Pancreas (tissue), 10 donors: ENCODE results near the gene MUC15. TPM values are rescaled to one million over a fixed set of nuclear protein-coding genes. Genes with fewer than 3 reads are reported as not detected.

ENCODE experiments used
- ATAC-seq, 4 donors: fragments of 200-7000 bp; cut with Tn5 transposase; one replicate each; pipeline versions ENCODE4 v1.8.0 to v1.9.1; 2020; ENCODE audit warnings: mild to moderate bottlenecking in 4 of 4, moderate library complexity in 4 of 4
- DNase-seq, 6 donors: peaks; one replicate each; pipeline ENCODE4 v3.0.0-alpha.2; 2020
- FAIRE-seq: peaks from 2 replicates; lab custom pipeline; 2012; peaks lifted over from hg19 to GRCh38; lab: Jason Lieb, UNC
- H3K27ac ChIP-seq, 4 donors: fragments of 200-600 bp; sonication (generic); 1 replicate in 3 of 4; 2 replicates in 1 of 4; pipeline versions ENCODE4 v1.5.0 to v1.8.0; 2020
- H3K27me3 ChIP-seq, 4 donors: fragments of 200-600 bp; one replicate each; pipeline ENCODE4 v1.8.0; 2021
- H3K36me3 ChIP-seq, 3 donors: fragments of 200-600 bp; sonication (generic) in 1 of 3; one replicate each; pipeline versions ENCODE4 v1.5.0 to v1.8.0; 2020 to 2021
- H3K4me1 ChIP-seq, 3 donors: fragments of 200-600 bp; one replicate each; pipeline ENCODE4 v1.8.0; 2021
- H3K4me3 ChIP-seq, 4 donors: fragments of 200-600 bp; sonication (generic) in 2 of 4; one replicate each; pipeline versions ENCODE4 v1.5.0 to v1.8.0; 2020 to 2021
- H3K9me3 ChIP-seq, 4 donors: fragments of 200-600 bp; one replicate each; pipeline ENCODE4 v1.8.0; 2021
- CTCF ChIP-seq, 4 donors: fragments of 200-600 bp; sonication (generic) in 3 of 4; IDR thresholded peaks; one replicate each; pipeline versions ENCODE4 v1.5.0 to v1.8.0; 2021; ENCODE audit warnings: antibody characterized with exemption in 4 of 4
- WGBS, 2 donors: extraction: QIAGEN DNeasy Blood & Tissue Kit; methylation state at CpG; one replicate each; pipeline ENCODE4 v1.1.7; 2013; 5-methylcytosine and 5-hydroxymethylcytosine counted together
- intact Hi-C, 3 donors: fragments of 100-400 bp; cut with DNase I; formaldehyde crosslinking; loops; one replicate each; pipeline versions ENCODE4 v1.11.1 to v1.14.2; 2022
- polyA plus RNA-seq, 2 donors: library from polyadenylated mRNA; stranded (reverse); fragments of 200-250 nt; gene quantifications; one replicate each; pipeline ENCODE4 v1.2.3, GENCODE V29; 2013
- total RNA-seq, 6 donors: library from RNA; stranded (reverse); fragmentation: NEBNext Ultra II Directional in 4 of 6; extraction: Animal tissue kit (Norgen Biotek cat#: 25700) in 4 of 6; gene quantifications; one replicate each; pipeline versions ENCODE4 v1.2.1 to v1.2.4, GENCODE V29; 2021 to 2023
- donor health status: healthy with polysubstance abuse.
- donor health status: DM: no; HTN: no; CAD: no; lungs with moderate emphysema.
- donor health status: DM: no; HTN: no; CAD: no.
- donor health status: control.
- donor health status: control.
- donor health status: Bipolar disorder and iron deficiency.
- donor health status: DM: yes; HTN: yes; CAD: no.
- donor health status: DM: no; HTN: no; CAD: no.
- donor health status: DM: no; HTN: no; CAD: no.
- donor health status: DM: yes; HTN: yes; CAD: no.

Gene MUC15
- total and polyA plus RNA-seq, 8 donors, result 1.5 to 7.8 (median 3.6) TPM

DNA sequence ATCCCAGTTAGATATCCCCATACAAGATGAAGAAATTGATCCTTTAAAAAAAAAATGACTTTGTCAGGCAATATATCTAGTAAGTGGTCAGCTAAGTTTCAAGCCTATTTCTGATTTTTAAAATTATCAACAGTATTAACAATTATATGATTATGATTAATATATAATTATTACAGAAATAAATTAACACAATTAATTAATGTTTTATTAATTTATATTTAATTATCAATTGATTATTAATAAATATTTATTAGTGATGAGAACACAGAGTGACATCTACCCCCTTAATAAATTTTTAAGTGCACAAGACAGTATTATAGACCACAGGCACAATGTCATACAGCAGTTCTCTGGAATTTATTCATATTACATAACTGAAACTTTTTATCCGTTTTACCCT, 22.0 kb downstream of the MUC15 start:
- Histone ChIP-seq H3K36me3 (no peaks in the 10 kb centered on the region), H3K9me3 (no peaks in the 10 kb centered on the region), H3K4me3 (no peak overlapping the region), H3K27ac (no peak overlapping the region), H3K27me3 (no peaks in the 10 kb centered on the region), H3K4me1 (no peaks in the 10 kb centered on the region)
- DNase-seq, result no peak
- TF ChIP-seq CTCF (IDR thresholded peaks at IDR 0.05), result no peak
- intact Hi-C loops, result no loop called here
- 47 to 49% methylated on average over 1 of the region's 1 CpG for WGBS, 2 donors
- FAIRE-seq, result peak; percentile 74
- no peak for ATAC-seq

- H3K4me1 ChIP-seq, result no peaks in the 10 kb centered on the region
- no peak overlapping the region for H3K27ac ChIP-seq
- FAIRE-seq (no peak), ATAC-seq (no peak), DNase-seq (no peak)
- intact Hi-C loops, result no loop called here
- no peak overlapping the region for H3K4me3 ChIP-seq
- H3K9me3 ChIP-seq, result no peaks in the 10 kb centered on the region
- no peak for TF ChIP-seq CTCF (IDR thresholded peaks at IDR 0.05)
- H3K36me3 ChIP-seq, result no peaks in the 10 kb centered on the region
- WGBS, 2 donors, result 44% methylated on average over 2 of the region's 2 CpGs
- no peaks in the 10 kb centered on the region for H3K27me3 ChIP-seq
Observed at GRCh38 chr11:26549176-26549575, 22.9 kb downstream of the MUC15 start.

DNA sequence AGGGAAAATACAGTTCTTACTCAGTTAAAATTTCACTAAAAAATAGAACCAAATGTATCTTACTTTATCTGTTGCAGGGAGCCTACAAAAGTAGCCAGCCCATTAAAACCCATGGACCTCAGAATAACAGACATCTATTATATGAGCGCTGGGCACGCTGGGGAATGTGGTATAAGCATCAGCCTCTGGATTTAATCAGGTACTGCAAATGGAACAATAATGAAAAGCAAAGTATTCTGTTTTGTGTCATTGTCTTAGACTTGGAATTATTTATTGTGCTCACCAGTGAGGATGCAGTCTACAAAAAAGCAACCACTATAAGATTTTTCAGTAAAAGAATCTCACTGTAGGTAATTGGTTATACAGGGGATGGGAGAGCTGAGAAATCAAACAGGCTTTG, 30.2 kb downstream of the MUC15 start:
- no peaks in the 10 kb centered on the region for H3K36me3 ChIP-seq
- FAIRE-seq, result no peak
- H3K9me3 ChIP-seq, result no peaks in the 10 kb centered on the region
- no peak overlapping the region for H3K27ac ChIP-seq
- H3K4me1 ChIP-seq, result no peaks in the 10 kb centered on the region
- DNase-seq, result no peak
- intact Hi-C loops, result no loop called here
- TF ChIP-seq CTCF (IDR thresholded peaks at IDR 0.05), result no peak
- H3K4me3 ChIP-seq, result no peak overlapping the region
- 77 to 95% methylated on average over 2 of the region's 2 CpGs for WGBS, 2 donors
- no peaks in the 10 kb centered on the region for H3K27me3 ChIP-seq
- no peak for ATAC-seq

DNA sequence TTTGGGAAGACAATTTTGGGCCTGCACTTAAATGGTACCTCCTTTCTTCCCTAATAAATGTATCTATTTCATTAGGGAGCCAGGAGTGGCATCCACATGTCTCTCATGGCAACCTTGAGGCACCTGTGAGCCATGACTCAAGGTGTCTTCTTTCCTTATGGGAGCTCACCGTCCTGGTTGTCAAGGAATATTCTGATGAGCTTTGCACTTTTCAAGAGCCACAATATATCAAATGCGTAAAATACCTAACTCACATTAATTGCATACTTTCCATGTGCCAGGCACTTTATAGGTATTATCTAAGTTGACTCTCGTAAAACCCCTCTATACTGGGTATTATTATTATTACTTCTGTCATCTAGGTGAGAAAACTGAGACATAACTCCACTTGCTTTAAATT, 32.5 kb downstream of the MUC15 start:
- no peak overlapping the region for H3K27ac ChIP-seq
- no peaks in the 10 kb centered on the region for H3K4me1 ChIP-seq
- no peaks in the 10 kb centered on the region for H3K27me3 ChIP-seq
- DNase-seq, result no peak
- intact Hi-C loops, result no loop called here
- ATAC-seq, result no peak
- 71 to 81% methylated on average over 3 of the region's 3 CpGs for WGBS, 2 donors
- H3K9me3 ChIP-seq, result no peaks in the 10 kb centered on the region
- no peaks in the 10 kb centered on the region for H3K36me3 ChIP-seq
- no peak for FAIRE-seq
- no peak for TF ChIP-seq CTCF (IDR thresholded peaks at IDR 0.05)
- H3K4me3 ChIP-seq, result no peak overlapping the region

- 81 to 86% methylated on average over 4 of the region's 4 CpGs for WGBS, 2 donors
- H3K27me3 ChIP-seq, result no peaks in the 10 kb centered on the region
- no peak overlapping the region for H3K27ac ChIP-seq
- DNase-seq (no peak), ATAC-seq (no peak), FAIRE-seq (no peak)
- intact Hi-C loops, result no loop called here
- TF ChIP-seq CTCF (IDR thresholded peaks at IDR 0.05), result no peak
- no peak overlapping the region for H3K4me3 ChIP-seq
- no peaks in the 10 kb centered on the region for H3K4me1 ChIP-seq
- H3K36me3 ChIP-seq, result no peaks in the 10 kb centered on the region
- H3K9me3 ChIP-seq, result no peaks in the 10 kb centered on the region
Observed at GRCh38 chr11:26537341-26537740, 34.7 kb downstream of the MUC15 start.
